HEK293T (cell line): ENCODE results near the gene LRRC8E.

Source experiments
- CTCF ChIA-PET: fragments of 350-600 bp; formaldehyde crosslinking; extraction: SDS; loops from one replicate; lab custom pipeline; 2021; ENCODE audit warnings: antibody characterized with exemption, inconsistent platforms; lab: Yijun Ruan, JAX
- POLR2A ChIA-PET: fragments of 350-600 bp; formaldehyde crosslinking; extraction: SDS; loops from one replicate; lab custom pipeline; 2020; ENCODE audit warnings: antibody characterized with exemption, inconsistent platforms; lab: Yijun Ruan, JAX
- DNase-seq: peaks from one replicate; pipeline ENCODE4 v3.0.0; 2012; ENCODE audit warnings: mixed read lengths; ENCODE audit errors: extremely low spot score
- ARNT ChIP-seq: fragments of 450-650 bp; IDR thresholded peaks from 2 replicates; pipeline ENCODE4 v1.6.1; 2017; ENCODE audit warnings: mild to moderate bottlenecking
- BHLHE40 ChIP-seq: fragments of 450-650 bp; IDR thresholded peaks from 2 replicates; pipeline ENCODE4 v1.6.1; 2016; ENCODE audit warnings: mild to moderate bottlenecking, moderate library complexity, borderline replicate concordance
- CTBP1 ChIP-seq: fragments of 450-650 bp; IDR thresholded peaks from 2 replicates; pipeline ENCODE4 v1.6.1; 2016; ENCODE audit warnings: borderline replicate concordance
- ELF4 ChIP-seq: fragments of 450-650 bp; IDR thresholded peaks from 2 replicates; pipeline ENCODE4 v1.6.1; 2017; ENCODE audit warnings: antibody characterized with exemption
- FOXA1 ChIP-seq: fragments of 450-650 bp; IDR thresholded peaks from 2 replicates; pipeline ENCODE4 v1.6.1; 2016; ENCODE audit warnings: mild to moderate bottlenecking
- FOXK2 ChIP-seq: fragments of 450-650 bp; IDR thresholded peaks from 2 replicates; pipeline ENCODE4 v1.6.1; 2016; ENCODE audit warnings: mild to moderate bottlenecking
- FOXM1 ChIP-seq: fragments of 450-650 bp; IDR thresholded peaks from 2 replicates; pipeline ENCODE4 v1.6.1; 2017; ENCODE audit warnings: mild to moderate bottlenecking, borderline replicate concordance
- HDGF ChIP-seq: fragments of 450-650 bp; IDR thresholded peaks from 2 replicates; pipeline ENCODE4 v1.6.1; 2017; ENCODE audit warnings: antibody characterized with exemption, borderline replicate concordance
- L3MBTL2 ChIP-seq: fragments of 450-650 bp; conservative IDR thresholded peaks from 2 replicates; pipeline ENCODE4 v1.6.1; 2016; ENCODE audit warnings: mild to moderate bottlenecking
- LEF1 ChIP-seq: fragments of 450-650 bp; IDR thresholded peaks from 2 replicates; pipeline ENCODE4 v1.6.1; 2017; ENCODE audit warnings: mild to moderate bottlenecking, borderline replicate concordance
- NFRKB ChIP-seq: fragments of 450-650 bp; IDR thresholded peaks from 2 replicates; pipeline ENCODE4 v1.6.1; 2016; ENCODE audit warnings: mild to moderate bottlenecking, moderate library complexity
- SP1 ChIP-seq: fragments of 450-650 bp; IDR thresholded peaks from 2 replicates; pipeline ENCODE4 v1.6.1; 2017
- SUZ12 ChIP-seq: fragments of 450-650 bp; IDR thresholded peaks from 2 replicates; pipeline ENCODE4 v1.6.1; 2016; ENCODE audit warnings: mild to moderate bottlenecking
- TARDBP ChIP-seq: fragments of 450-650 bp; IDR thresholded peaks from 2 replicates; pipeline ENCODE4 v1.6.1; 2016
- ZNF384 ChIP-seq: fragments of 450-650 bp; IDR thresholded peaks from 2 replicates; pipeline ENCODE4 v1.6.1; 2016
- TF ChIP-seq, protein P1 (sequence below): fragments of 450-650 bp; IDR thresholded peaks from 2 replicates; pipeline ENCODE4 v1.6.1; 2016

LRRC8E gene

DNA sequence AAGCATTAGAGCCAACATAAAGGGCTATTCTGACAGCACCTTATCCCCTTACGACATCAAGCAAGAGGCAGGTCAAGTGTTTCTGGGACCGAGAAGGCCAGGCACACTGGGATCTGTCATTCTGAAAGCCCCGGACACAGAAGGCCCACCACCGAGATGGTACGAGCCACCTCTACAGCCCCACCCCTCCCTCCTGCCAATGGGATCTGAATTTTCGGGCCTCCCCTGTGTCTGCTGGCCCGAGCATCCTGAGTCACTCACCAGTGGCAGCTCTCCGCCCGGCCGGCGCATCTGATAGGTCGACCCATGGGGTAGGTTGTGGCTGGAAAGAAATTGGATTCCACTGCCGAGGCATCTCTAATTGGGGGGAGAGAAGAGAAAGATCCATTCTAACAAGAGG is 52.5 kb downstream of the LRRC8E start:
- POLR2A ChIA-PET, result no interaction called here
- DNase-seq, result no peak
- no peak for TF ChIP-seq SP1
- TF ChIP-seq, protein P1, sequence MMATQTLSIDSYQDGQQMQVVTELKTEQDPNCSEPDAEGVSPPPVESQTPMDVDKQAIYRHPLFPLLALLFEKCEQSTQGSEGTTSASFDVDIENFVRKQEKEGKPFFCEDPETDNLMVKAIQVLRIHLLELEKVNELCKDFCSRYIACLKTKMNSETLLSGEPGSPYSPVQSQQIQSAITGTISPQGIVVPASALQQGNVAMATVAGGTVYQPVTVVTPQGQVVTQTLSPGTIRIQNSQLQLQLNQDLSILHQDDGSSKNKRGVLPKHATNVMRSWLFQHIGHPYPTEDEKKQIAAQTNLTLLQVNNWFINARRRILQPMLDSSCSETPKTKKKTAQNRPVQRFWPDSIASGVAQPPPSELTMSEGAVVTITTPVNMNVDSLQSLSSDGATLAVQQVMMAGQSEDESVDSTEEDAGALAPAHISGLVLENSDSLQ, result no peak
- TF ChIP-seq SUZ12, result no peak
- TF ChIP-seq ZNF384, result no peak
- no peak for TF ChIP-seq L3MBTL2
- TF ChIP-seq NFRKB, result no peak
- no peak for TF ChIP-seq FOXA1
- TF ChIP-seq TARDBP, result no peak
- no peak for TF ChIP-seq HDGF
- TF ChIP-seq FOXM1, result no peak
- TF ChIP-seq ARNT, result no peak
- TF ChIP-seq BHLHE40, result no peak
- CTCF ChIA-PET, result interaction anchor here (1.2 to 1.3 kb wide), 2 partner anchors 12 kb away, joined by 3 to 4 read pairs; no protein-coding TSS in a partner anchor

DNA sequence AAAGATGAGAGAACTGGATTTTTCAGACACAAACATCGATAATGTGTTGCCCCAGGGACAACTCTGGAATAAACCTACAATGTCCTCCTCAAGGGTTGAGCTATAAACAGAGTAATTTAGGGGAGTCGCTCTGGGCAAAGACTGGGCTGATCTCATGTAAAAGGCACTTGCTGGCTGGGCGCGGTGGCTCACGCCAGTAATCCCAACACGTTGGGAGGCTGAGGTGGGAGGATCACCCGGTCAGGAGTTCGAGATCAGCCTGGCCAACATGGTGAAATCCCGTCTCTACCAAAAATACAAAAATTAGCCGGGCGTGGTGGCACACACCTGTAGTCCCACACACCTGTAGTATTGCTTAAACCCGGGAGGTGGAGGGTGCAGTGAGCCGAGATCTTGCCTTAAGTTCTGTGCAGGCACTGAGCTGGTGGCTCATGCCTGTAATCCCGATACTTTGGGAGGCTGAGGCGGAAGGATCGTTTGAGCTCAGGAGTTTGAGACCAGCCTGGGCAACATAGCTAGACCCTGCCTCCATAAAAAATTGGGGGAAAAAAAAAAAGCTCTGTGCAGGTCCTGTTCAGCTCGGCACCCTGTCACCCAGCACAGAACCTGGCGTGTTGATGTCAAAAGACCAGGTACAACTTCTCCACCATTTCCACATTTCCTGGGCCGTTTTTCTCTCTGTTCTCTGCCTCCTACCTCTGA is 53.7 kb downstream of the LRRC8E start:
- CTCF ChIA-PET, result interaction anchor here (1.2 kb wide), 1 partner anchor 13 kb away, joined by 4 read pairs; no protein-coding TSS in a partner anchor
- TF ChIP-seq FOXM1 (no peak), SP1 (no peak), ELF4 (no peak), ARNT (no peak), CTBP1 (no peak), TARDBP (no peak), SUZ12 (no peak), NFRKB (no peak), LEF1 (no peak), HDGF (no peak), ZNF384 (no peak), L3MBTL2 (no peak), FOXK2 (no peak), BHLHE40 (no peak), FOXA1 (no peak)
- TF ChIP-seq, protein P1, result no peak
- POLR2A ChIA-PET, result no interaction called here
- DNase-seq, result no peak

DNA sequence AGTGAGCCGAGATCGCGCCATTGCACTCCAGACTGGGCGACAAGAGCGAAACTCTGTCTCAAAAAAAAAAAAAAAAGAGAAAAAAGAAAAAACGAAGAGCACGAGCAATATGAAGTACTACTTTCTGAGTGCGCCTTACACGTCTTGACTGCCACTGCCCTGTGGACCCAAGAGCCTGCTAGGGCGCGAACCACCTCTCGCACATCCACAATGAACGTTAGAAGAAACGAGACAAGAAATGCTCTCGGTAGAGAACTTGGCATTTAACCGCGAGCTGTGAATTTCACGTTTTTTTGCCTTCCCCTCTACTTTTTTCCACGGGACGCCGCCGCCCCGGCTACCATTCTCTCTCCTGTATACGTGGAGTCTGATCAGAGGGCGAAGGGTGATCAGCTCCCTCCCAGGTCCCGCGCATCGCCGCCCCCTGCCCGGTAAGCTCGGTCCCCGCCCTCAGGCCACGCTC is 54.7 kb downstream of the LRRC8E start:
- TF ChIP-seq SUZ12 (no peak), ELF4 (no peak), L3MBTL2 (no peak), TARDBP (no peak), FOXA1 (no peak), BHLHE40 (no peak), CTBP1 (no peak), ARNT (no peak), LEF1 (no peak), FOXK2 (no peak)
- TF ChIP-seq, protein P1, result no peak

DNA sequence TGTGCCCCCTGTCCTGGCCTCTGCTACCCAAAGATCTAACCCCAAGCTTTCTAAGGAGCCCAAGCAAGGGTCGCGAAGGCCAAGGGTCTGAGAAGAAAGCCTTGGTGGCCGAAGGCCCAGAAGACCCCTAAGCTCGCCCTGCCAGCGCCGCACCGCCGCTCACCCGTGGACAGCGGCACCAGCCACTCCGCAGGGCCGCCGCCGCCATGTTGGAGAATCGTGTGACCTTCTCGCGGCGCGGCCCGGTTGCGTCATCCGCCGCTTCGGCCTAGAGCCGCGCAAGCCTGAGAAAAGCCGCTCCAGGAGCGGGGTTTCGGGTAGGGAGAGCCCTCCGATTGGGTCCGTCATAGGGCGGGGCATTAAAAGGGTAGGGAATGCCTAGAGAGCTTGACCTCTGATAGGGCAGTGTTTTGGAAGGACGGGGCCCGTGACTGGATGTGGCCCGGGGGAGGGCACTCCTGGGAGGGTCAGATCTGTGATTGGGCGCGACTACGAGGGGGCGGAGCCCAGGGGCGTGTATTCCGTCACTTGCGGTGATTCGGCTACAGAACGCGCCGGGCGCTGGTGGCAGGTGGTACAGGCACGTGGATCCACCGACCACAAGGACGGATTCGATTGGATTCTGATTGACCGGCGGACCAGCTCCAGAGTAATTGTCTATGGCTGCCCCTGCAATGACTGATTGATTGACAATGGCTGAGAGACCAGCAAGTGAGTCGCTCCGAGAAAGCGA is 55.3 kb downstream of the LRRC8E start, which contains the start of gene TIMM44:
Gene TIMM44 (minus strand): TSS at position 223 of the 733 bp plus-strand sequence. CDS start 15 bp downstream, at position 208.
- DNase-seq, result peak; percentile 96
- TF ChIP-seq ZNF384 (no peak), SUZ12 (no peak), ELF4 (peak; percentile 77), BHLHE40 (no peak), ARNT (no peak), L3MBTL2 (peak; percentile 96), HDGF (0 out of 2 replicates have a peak, but pooled peaks have one; percentile 41), FOXK2 (no peak), LEF1 (no peak), NFRKB (peak; percentile 79)
- TF ChIP-seq, protein P1, result peak; percentile 93
- ChIA-PET POLR2A (interaction anchor here (0.5 to 2.5 kb wide), 30 partner anchors 8 to 469 kb away, joined by 3 to 32 read pairs (median 4); partner anchors contain the start of genes CTXN1, ELAVL1, LRRC8E and MAP2K7), CTCF (interaction anchor here (0.6 to 2.8 kb wide), 9 partner anchors 11 to 141 kb away, joined by 3 to 29 read pairs (median 4); no protein-coding TSS in a partner anchor)

More for the DNA sequence above, 54.7 kb downstream of the LRRC8E start:
- POLR2A ChIA-PET, result interaction anchor here (0.5 to 2.5 kb wide), 22 partner anchors 8 to 470 kb away, joined by 3 to 32 read pairs (median 4); partner anchors contain the start of genes ELAVL1, MAP2K7, MARCHF2 and SNAPC2
- CTCF ChIA-PET, result interaction anchor here (0.6 to 2.8 kb wide), 4 partner anchors 14 to 74 kb away, joined by 3 to 29 read pairs (median 6); no protein-coding TSS in a partner anchor
- DNase-seq, result no peak
